WTC11 (cell line): ENCODE results near the gene TNRC18. TPM values are rescaled to one million over a fixed set of nuclear protein-coding genes. Genes with fewer than 3 reads are reported as not detected.

Experiments used
- ATAC-seq: fragments of 200-7000 bp; cut with Tn5 transposase; 2 replicates; pipeline ENCODE4 v1.10.0; 2021; ENCODE audit warnings: mild to moderate bottlenecking, moderate library complexity
- CTCF ChIA-PET: fragments of 300-600 bp; sonication (Branson Sonifier 250); formaldehyde crosslinking; loops from one replicate; lab custom pipeline; 2021; ENCODE audit warnings: antibody characterized with exemption; lab: Charles Lee
- POLR2A ChIA-PET: fragments of 350-600 bp; sonication (Branson Sonifier 250); formaldehyde crosslinking; loops from one replicate; lab custom pipeline; 2021; ENCODE audit warnings: antibody characterized with exemption; lab: Charles Lee
- DNase-seq: peaks from one replicate; pipeline ENCODE4 v3.0.0; 2021; ENCODE audit warnings: low spot score
- H3K27ac Mint-ChIP-seq: 2 replicates; pipeline ENCODE4 v1.8.0; 2021; ENCODE audit warnings: mixed read lengths
- H3K27me3 Mint-ChIP-seq: 2 replicates; pipeline ENCODE4 v1.8.0; 2021; ENCODE audit warnings: low read depth, mild to moderate bottlenecking, moderate library complexity, mixed read lengths
- H3K36me3 Mint-ChIP-seq: 2 replicates; pipeline ENCODE4 v1.8.0; 2021; ENCODE audit warnings: mixed read lengths
- H3K4me1 Mint-ChIP-seq: 2 replicates; pipeline ENCODE4 v1.8.0; 2022; ENCODE audit warnings: mixed read lengths
- H3K4me3 Mint-ChIP-seq: 2 replicates; pipeline ENCODE4 v1.8.0; 2021; ENCODE audit warnings: mild to moderate bottlenecking, moderate library complexity, mixed read lengths
- H3K9me3 Mint-ChIP-seq: 2 replicates; pipeline ENCODE4 v1.8.0; 2021; ENCODE audit warnings: mixed read lengths
- CREB1 ChIP-seq: sonication (generic); formaldehyde crosslinking; IDR thresholded peaks from 2 replicates; pipeline ENCODE4 v1.8.0; 2023; ENCODE audit warnings: mild to moderate bottlenecking, missing genetic modification reagents
- CTCF ChIP-seq: fragments of 200-600 bp; IDR thresholded peaks from 2 replicates; pipeline ENCODE4 v1.8.0; 2022; ENCODE audit warnings: antibody characterized with exemption
- ELF4 ChIP-seq: sonication (generic); formaldehyde crosslinking; IDR thresholded peaks from 2 replicates; pipeline ENCODE4 v1.8.1; 2022; ENCODE audit warnings: low read depth, mild to moderate bottlenecking, moderate library complexity, missing genetic modification reagents
- FOXK1 ChIP-seq: sonication (generic); formaldehyde crosslinking; IDR thresholded peaks from 2 replicates; pipeline ENCODE4 v1.8.0; 2022; ENCODE audit warnings: mild to moderate bottlenecking, moderate library complexity, missing genetic modification reagents
- IRF2 ChIP-seq: sonication (generic); formaldehyde crosslinking; IDR thresholded peaks from 2 replicates; pipeline ENCODE4 v1.8.0; 2022; ENCODE audit warnings: low read depth, missing genetic modification reagents, borderline replicate concordance
- KAT7 ChIP-seq: sonication (generic); formaldehyde crosslinking; IDR thresholded peaks from 2 replicates; pipeline ENCODE4 v1.8.1; 2023; ENCODE audit warnings: missing genetic modification reagents, mild to moderate bottlenecking, borderline replicate concordance
- NFYB ChIP-seq: sonication (generic); formaldehyde crosslinking; conservative IDR thresholded peaks from 2 replicates; pipeline ENCODE4 v1.8.0; 2022; ENCODE audit warnings: low read depth, missing genetic modification reagents
- RORB ChIP-seq: fragments of 250-450 bp; sonication (Bioruptor Pico); IDR thresholded peaks from 2 replicates; pipeline ENCODE4 v1.9.0; 2021; ENCODE audit warnings: mild to moderate bottlenecking
- SMAD3 ChIP-seq: sonication (generic); formaldehyde crosslinking; IDR thresholded peaks from 2 replicates; pipeline ENCODE4 v1.8.0; 2022; ENCODE audit warnings: missing genetic modification reagents, mild to moderate bottlenecking, borderline replicate concordance
- total RNA-seq: library from RNA; stranded (reverse); gene quantifications from 3 replicates; pipeline ENCODE4 v1.2.3, GENCODE V29; 2021
- TF ChIP-seq, protein P1 (sequence below): fragments of 250-450 bp; sonication (Bioruptor Pico); conservative IDR thresholded peaks from 2 replicates; pipeline ENCODE4 v1.9.0; 2021; ENCODE audit warnings: mild to moderate bottlenecking
- TF ChIP-seq, protein P2 (sequence below): sonication (generic); formaldehyde crosslinking; IDR thresholded peaks from 2 replicates; pipeline ENCODE4 v1.8.1; 2022; ENCODE audit warnings: mild to moderate bottlenecking, moderate library complexity, missing genetic modification reagents
- TF ChIP-seq, protein P3 (sequence below): sonication (generic); formaldehyde crosslinking; IDR thresholded peaks from 2 replicates; pipeline ENCODE4 v1.8.1; 2022; ENCODE audit warnings: missing genetic modification reagents, borderline replicate concordance
- TF ChIP-seq, protein P4 (sequence below): sonication (generic); formaldehyde crosslinking; IDR thresholded peaks from 2 replicates; pipeline ENCODE4 v1.8.1; 2022; ENCODE audit warnings: low read depth, mild to moderate bottlenecking, moderate library complexity, missing genetic modification reagents, borderline replicate concordance

Gene TNRC18
- total RNA-seq, 1 experiment from 2014 or later = 55.0 TPM

- POLR2A ChIA-PET = interaction anchor here (0.6 kb wide), 1 partner anchor 97 kb away, joined by 4 read pairs; no protein-coding TSS in a partner anchor
- TF ChIP-seq, protein P1, sequence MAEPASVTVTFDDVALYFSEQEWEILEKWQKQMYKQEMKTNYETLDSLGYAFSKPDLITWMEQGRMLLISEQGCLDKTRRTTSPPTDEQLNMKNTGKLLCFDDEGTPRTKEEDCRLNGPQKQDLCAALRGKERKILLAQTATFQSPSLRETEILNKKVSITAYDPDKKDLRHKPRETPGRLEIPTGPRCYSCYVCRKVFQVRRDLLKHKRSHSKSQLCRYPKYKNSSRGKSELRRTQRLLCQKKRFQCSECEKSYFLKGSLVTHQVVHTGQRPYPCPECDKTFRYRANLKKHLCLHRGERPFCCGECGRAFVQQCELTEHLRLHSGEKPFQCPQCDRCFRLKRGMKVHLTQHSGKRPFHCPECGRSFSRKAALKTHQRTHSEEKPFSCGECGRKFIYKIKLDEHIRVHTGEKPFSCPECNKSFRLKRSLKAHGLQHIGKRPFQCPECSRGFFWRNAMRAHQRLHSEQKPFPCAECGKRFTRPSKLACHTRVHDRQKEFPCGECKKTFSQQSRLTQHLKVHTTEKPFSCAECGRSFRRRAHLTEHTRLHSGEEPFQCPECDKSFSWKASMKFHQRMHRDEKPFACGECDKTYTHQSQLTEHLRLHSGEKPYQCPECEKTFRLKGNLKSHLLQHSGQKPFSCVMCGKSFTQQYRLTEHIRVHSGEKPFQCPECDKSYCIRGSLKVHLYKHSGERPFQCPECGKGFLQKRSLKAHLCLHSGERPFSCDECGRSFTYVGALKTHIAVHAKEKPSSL (CRISPR knock-in tag) = no peak
- TF ChIP-seq, protein P2, sequence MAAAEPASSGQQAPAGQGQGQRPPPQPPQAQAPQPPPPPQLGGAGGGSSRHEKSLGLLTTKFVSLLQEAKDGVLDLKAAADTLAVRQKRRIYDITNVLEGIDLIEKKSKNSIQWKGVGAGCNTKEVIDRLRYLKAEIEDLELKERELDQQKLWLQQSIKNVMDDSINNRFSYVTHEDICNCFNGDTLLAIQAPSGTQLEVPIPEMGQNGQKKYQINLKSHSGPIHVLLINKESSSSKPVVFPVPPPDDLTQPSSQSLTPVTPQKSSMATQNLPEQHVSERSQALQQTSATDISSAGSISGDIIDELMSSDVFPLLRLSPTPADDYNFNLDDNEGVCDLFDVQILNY = no peak
- no peak for TF ChIP-seq KAT7
- TF ChIP-seq, protein P3, sequence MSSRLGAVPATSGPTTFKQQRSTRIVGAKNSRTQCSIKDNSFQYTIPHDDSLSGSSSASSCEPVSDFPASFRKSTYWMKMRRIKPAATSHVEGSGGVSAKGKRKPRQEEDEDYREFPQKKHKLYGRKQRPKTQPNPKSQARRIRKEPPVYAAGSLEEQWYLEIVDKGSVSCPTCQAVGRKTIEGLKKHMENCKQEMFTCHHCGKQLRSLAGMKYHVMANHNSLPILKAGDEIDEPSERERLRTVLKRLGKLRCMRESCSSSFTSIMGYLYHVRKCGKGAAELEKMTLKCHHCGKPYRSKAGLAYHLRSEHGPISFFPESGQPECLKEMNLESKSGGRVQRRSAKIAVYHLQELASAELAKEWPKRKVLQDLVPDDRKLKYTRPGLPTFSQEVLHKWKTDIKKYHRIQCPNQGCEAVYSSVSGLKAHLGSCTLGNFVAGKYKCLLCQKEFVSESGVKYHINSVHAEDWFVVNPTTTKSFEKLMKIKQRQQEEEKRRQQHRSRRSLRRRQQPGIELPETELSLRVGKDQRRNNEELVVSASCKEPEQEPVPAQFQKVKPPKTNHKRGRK (CRISPR knock-in tag) = no peak
- no peak for TF ChIP-seq CTCF
Measured at GRCh38 chr7:5352440-5353010, 71.1 kb downstream of the TNRC18 start.

GRCh38 chr7:5351507-5352265 lies 71.9 kb downstream of the TNRC18 start:
- DNase-seq (no peak), ATAC-seq (no peak)
- no peak overlapping the region; the same call in 1 of the 2 replicates for H3K27ac Mint-ChIP-seq
- H3K4me1 Mint-ChIP-seq = peaks cover 41% of the 10 kb centered on the region
- ChIA-PET CTCF (interaction anchor here (0.8 to 2.5 kb wide), 8 partner anchors 10 to 559 kb away, joined by 3 to 17 read pairs (median 4); no protein-coding TSS in a partner anchor), POLR2A (interaction anchor here (0.5 to 0.6 kb wide), 3 partner anchors 63 to 98 kb away, joined by 3 to 11 read pairs (median 4); no protein-coding TSS in a partner anchor)
- peak overlapping the region; percentile 53 for H3K4me3 Mint-ChIP-seq
- H3K27me3 Mint-ChIP-seq = peaks cover 54% of the 10 kb centered on the region
- H3K9me3 Mint-ChIP-seq = no peaks in the 10 kb centered on the region
- H3K36me3 Mint-ChIP-seq = peaks cover 5% of the 10 kb centered on the region
- no peak for TF ChIP-seq IRF2 (CRISPR knock-in tag)
- no peak for TF ChIP-seq ELF4
- TF ChIP-seq SMAD3 (CRISPR knock-in tag) = no peak
- TF ChIP-seq, protein P3 (CRISPR knock-in tag) = no peak
- TF ChIP-seq, protein P4, sequence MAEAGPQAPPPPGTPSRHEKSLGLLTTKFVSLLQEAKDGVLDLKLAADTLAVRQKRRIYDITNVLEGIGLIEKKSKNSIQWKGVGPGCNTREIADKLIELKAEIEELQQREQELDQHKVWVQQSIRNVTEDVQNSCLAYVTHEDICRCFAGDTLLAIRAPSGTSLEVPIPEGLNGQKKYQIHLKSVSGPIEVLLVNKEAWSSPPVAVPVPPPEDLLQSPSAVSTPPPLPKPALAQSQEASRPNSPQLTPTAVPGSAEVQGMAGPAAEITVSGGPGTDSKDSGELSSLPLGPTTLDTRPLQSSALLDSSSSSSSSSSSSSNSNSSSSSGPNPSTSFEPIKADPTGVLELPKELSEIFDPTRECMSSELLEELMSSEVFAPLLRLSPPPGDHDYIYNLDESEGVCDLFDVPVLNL (CRISPR knock-in tag) = no peak
- TF ChIP-seq, protein P2 = no peak
- TF ChIP-seq NFYB (CRISPR knock-in tag) = no peak
- TF ChIP-seq, protein P1 (CRISPR knock-in tag) = no peak
- no peak for TF ChIP-seq CREB1
- no peak for TF ChIP-seq FOXK1 (CRISPR knock-in tag)
- no peak for TF ChIP-seq RORB

More at GRCh38 chr7:5352440-5353010, 71.1 kb downstream of the TNRC18 start:
- no peak overlapping the region for H3K4me3 Mint-ChIP-seq
- H3K9me3 Mint-ChIP-seq = no peaks in the 10 kb centered on the region
- H3K27me3 Mint-ChIP-seq = peaks cover 54% of the 10 kb centered on the region
- H3K27ac Mint-ChIP-seq = no peak overlapping the region
- ATAC-seq = no peak
- CTCF ChIA-PET = interaction anchor here (0.9 to 2.5 kb wide), 4 partner anchors 13 to 112 kb away, joined by 4 to 17 read pairs (median 9); no protein-coding TSS in a partner anchor
- H3K4me1 Mint-ChIP-seq = peaks cover 41% of the 10 kb centered on the region
- DNase-seq = no peak
- H3K36me3 Mint-ChIP-seq = peaks cover 8% of the 10 kb centered on the region
